ENCODE results near the gene PTPN14. TPM values are rescaled to one million over a fixed set of nuclear protein-coding genes. Genes with fewer than 3 reads are reported as not detected.
"Not testable (repeated sequence)": the region's sequence is repeated elsewhere in the genome, so short reads cannot be mapped to it uniquely, and the experiment has no call there.

PTPN14 gene
- polyA plus RNA-seq, 3 donors, result 2.0 to 8.8 (median 7.3) TPM

DNA sequence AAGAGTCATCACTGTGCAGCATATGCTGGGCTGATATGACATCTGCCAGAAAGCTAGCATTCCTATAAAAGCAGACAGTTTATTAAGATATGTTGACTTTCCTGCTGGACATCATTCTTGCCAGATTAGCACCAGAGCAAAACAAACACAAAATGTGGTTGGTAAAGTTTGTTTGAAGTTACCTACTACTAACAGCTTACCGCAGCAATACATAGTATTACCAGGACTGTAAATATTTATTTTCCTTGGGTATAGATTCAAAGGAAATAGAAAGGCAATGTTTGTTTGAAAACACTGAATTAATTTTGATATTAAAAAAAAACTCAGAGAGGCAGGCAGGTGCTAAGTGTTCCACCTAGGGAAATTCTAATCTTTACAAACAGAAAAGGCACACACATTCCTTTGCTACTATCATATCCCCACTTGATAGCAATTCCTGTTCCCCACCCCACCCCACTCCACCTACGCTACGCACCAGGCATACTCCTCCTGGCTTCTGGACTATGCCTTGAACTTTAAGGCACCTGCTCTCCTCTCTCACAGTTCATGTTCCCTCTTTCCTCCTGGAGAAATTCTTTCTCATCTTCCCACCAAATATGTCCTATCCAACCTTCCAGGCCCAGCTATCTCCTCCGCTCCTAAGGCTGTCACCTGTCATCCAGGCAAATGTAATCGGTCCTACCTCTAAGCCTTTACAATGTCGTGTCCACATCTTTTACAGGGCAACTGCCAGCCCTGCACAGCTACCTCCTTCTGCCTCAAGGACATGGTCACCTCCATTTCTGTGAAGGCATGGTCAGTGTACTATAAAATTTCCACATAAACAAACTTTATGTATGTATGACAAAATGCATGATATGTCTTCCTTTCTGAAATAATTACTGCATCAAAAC lies 34.7 kb downstream of the PTPN14 start:
- 49 to 92% (median 85%) methylated on average over 6 of the region's 6 CpGs for WGBS, 3 donors
- no peak overlapping the region for H3K27ac ChIP-seq (ENCODE audit: low read depth, low read length)

DNA sequence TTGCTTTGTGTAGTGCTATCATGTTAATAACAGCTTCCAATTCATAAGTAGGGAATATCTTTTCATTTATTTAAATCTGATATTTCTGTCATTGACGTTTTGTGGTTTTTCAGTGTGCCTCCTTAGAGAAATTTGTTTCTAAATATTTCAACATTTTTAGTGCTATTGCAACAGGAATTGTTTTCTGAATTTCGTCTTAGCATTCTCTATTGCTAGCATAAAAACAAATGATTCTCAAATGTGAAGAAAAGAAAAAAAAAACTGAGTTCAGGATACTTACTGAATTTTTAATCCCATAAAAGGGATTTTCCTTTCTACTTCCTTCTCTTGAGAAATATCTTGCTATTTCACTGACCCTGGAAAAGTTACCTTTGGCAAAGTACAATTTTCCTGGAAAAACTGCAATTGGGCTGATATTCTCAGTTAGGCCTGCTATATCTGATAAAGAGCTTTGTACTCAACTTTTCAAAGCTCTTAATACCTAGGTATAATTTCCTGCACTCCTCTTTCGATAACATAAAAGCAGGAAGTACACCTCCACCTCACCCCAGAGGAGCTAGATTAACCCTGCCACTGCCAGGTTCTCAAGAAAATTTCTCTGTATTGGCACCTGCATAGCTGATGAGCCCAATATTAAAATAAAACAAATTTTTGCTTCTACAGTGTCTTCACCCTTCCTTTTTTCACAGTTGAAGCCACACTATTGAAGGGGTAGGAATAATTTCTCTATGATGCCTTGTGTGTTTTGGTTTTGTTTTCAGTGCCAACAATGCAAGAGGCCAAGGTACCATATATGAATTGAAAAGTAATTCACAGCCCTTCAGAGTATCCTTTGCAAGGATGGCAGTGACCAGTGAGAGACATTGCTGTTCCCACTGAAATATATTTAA lies 35.6 kb downstream of the PTPN14 start:
- 41 to 53% (median 41%) methylated on average over 3 of the region's 3 CpGs for WGBS, 3 donors

DNA sequence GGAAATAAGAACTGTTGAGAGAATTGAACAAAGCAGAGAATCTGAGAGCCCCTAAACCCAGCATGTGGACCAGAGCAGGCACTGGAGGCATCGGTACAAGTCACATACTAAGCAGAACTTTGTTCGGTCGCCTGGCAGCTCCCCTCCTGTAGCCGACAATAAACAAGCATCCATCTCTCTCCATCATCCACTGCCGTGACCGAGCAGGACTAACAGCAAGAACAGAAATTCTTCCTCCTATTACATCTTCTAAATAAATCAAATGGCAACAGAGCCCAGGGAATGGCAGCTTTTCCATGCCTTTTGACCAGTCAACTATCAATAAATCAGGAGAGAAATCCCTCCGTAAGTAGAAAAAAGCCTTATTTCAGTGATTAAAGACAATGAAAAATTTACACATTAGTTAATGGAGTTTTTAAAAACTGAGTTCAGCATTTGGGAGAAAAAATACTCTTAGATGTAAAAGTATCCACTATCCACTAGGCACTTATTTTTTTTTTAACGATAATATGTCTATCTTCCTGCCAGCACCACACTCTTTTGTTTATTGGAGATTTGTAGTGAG lies 36.5 kb downstream of the PTPN14 start:
- no peak overlapping the region for H3K27ac ChIP-seq (ENCODE audit: low read depth, low read length)
- WGBS, 3 donors, result 70 to 90% (median 78%) methylated on average over 8 of the region's 8 CpGs

More for the DNA sequence above, 35.6 kb downstream of the PTPN14 start:
- no peak overlapping the region for H3K27ac ChIP-seq (ENCODE audit: low read depth, low read length)

DNA sequence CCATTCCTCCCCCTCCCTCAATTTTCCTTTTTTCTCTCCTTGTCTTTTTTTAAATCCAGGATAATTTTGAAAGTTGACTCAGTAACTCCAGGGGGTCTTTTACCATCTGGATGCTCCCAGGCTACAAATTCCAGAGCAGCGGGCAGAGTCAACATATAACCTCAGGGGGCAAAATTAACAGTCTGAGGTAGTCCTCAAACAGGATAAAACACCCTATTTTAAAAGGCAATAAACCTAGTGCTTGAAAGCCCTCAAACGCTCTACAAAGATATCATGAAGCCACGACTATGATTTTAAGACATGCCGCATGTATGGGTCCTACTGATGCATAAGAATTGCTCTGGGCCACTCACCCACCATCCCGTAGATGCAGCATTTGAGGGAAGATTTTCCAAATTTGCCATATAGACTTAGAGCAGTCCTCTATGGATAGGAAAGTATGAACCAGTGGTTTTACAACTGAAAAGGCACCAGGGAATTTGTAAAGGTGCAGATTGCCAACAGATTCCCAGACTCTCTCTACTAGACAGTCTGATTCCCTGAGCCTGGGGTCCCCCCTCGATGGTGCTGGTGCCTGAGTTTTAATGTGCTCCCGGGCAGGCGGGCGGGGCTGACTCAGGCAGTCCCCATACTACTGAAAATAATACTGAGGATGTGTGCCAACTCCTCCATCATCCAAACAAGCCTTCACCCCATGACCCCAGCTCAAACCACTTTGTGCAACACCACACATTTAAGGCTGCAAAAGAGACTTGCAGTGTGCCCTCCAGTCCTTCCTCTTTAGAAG lies 37.2 kb downstream of the PTPN14 start:
- 74 to 79% (median 79%) methylated on average over 9 of the region's 9 CpGs for WGBS, 3 donors

DNA sequence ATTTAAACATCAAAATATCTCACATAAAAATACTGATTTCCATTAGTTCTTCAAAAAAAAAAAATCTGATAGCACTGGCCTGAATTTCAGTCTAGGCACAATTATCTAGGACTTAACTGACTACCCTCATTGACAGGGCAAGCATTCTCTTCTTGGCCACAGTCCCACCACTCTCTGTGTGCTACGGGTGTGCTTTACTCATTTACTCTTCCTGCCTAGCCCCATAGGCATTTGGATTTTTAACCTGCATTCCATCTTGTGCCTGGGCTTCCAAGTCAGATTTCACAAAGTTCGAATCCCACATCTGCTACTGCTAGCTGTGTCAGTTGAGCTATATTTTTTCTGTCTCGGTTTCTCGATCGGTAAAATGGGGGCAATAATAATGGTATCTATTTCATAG lies 38.0 kb downstream of the PTPN14 start:
- 82 to 89% (median 87%) methylated on average over 5 of the region's 5 CpGs for WGBS, 3 donors

More for the DNA sequence above, 37.2 kb downstream of the PTPN14 start:
- H3K27ac ChIP-seq (ENCODE audit: low read depth, low read length), result no peak overlapping the region

DNA sequence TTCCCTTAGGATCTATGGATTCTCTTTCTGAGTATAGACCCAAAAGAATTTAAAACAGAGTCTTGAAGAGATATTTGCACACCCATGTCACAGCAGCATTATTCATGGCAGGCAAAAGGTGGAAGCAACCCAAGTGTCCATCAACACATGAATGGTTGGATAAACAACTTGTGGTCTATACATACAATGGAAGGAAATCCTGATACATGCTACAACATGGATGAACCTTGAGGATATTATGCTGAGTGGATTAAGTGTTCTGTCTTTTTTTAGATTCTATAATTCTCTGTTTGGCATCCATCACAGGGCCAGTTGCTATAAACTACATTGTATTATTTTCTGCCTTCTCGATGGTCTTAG lies 39.8 kb downstream of the PTPN14 start:
- WGBS, 3 donors, result 85 to 91% (median 91%) methylated on average over 1 of the region's 1 CpG

More for the DNA sequence above, 38.0 kb downstream of the PTPN14 start:
- H3K27ac ChIP-seq (ENCODE audit: low read depth, low read length), result no peak overlapping the region

DNA sequence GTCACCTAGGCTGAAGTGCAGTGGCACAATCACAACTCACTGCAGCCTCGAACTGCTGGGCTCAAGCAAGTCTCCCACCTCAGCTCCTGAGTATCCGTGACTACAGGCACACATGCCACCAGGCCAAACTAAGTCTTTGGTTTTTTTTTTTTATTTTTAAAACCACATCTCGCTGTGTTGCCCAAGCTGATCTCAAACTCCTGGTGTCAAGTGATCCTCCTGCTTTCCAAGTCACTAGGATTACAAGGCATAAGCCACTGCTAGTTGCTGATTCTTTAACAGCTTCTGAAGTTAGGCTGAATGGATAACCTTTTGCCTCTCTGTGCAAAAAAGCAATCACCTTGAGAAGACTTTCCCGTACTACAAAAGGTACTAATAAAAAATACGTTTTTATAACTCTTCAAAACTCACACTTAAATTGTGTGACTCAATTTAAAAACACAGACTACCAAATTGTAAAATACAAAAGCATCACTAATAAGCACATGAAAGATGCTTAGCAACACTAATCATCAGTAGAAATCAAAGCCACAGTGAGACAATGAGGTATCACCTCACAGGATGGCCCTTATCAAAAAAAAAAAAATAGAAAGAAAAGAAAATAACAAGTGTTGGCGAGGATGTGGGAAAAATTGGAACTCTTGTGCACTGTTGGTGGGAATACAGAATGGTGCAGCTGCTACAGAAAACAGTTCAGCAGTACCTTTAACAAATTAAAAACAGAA lies 40.3 kb downstream of the PTPN14 start:
- 91 to 97% (median 92%) methylated on average over 6 of the region's 6 CpGs for WGBS, 3 donors

More for the DNA sequence above, 39.8 kb downstream of the PTPN14 start:
- H3K27ac ChIP-seq (ENCODE audit: low read depth, low read length), result no peak overlapping the region

DNA sequence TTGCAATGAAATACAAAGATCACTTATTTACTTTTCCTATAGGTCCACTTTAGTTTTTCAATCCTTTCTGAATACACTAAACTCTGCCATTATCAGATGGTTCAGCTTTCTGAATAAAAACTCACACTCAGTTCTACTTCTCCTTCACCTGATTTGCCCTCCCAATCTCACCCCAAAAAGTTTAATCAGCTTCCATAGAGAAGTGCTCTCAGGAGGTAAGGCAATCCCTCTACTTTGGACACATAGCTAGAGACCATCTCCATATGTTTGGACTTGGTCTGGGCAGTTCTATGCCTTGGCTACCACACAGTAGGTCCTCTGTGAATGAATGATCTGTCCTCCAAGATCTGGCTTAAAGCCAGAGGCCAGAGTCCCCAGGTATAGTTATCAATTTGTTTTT lies 40.9 kb downstream of the PTPN14 start:
- no peak overlapping the region for H3K27ac ChIP-seq (ENCODE audit: low read depth, low read length)

More for the DNA sequence above, 40.3 kb downstream of the PTPN14 start:
- H3K27ac ChIP-seq (ENCODE audit: low read depth, low read length), result no peak overlapping the region

DNA sequence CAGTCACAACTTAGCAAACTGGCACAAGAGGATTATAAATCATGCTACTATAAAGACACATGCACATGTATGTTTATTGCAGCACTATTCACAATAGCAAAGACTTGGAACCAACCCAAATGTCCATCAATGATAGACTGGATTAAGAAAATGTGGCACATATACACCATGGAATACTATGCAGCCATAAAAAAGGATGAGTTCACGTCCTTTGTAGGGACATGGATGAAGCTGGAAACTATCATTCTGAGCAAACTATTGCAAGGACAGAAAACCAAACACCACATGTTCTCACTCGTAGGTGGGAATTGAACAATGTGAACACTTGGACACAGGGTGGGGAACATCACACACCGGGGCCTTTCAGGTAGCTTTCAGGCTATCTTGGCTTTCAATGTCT lies 41.8 kb downstream of the PTPN14 start:
- WGBS, 3 donors, result 90 to 97% (median 90%) methylated on average over 3 of the region's 3 CpGs
- not testable (repeated sequence) for H3K27ac ChIP-seq (ENCODE audit: low read depth, low read length)

DNA sequence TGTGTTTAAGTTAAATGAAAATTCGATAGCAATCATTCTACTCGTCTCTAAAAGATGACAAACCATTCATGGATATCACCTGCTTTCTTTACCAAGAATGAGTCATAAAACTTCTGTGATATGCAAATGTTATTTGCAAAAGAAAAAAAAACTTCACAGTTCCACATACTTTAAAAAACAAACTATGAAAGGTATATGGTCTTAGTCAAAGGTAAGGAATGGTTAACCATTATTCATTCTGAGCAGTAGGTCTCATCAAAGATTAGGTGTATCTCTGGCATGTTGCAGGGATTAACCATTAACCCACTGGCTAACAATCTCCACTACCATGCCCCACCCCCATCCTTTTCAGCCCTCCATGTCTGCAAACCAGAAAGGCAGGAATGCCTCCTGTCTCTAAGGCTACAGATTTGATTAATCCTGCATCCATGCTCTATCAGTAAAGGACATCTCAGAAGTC lies 44.4 kb downstream of the PTPN14 start:
- H3K27ac ChIP-seq (ENCODE audit: low read depth, low read length), result no peak overlapping the region
- WGBS, 3 donors, result 21 to 72% (median 69%) methylated on average over 2 of the region's 2 CpGs

DNA sequence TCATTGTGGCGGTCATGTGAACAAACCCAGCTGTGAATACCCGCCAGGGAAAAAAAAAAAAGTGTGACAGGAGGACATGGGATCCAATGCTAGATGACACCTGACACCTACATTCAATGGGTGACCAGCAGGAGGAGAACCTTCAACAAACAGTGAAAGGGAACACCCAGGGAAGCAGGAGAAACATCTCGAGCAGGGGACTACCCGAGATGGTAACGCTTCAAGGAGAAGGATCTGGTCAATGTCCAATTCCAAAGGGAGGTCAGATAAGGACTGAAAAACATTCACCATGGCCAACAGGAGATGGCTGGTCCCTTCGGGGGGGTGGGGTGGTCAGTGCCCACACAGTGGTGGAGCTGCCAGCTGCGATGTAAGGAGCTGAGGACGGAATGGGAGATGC lies 46.3 kb downstream of the PTPN14 start:
- WGBS, 3 donors, result 42 to 90% (median 89%) methylated on average over 8 of the region's 8 CpGs

DNA sequence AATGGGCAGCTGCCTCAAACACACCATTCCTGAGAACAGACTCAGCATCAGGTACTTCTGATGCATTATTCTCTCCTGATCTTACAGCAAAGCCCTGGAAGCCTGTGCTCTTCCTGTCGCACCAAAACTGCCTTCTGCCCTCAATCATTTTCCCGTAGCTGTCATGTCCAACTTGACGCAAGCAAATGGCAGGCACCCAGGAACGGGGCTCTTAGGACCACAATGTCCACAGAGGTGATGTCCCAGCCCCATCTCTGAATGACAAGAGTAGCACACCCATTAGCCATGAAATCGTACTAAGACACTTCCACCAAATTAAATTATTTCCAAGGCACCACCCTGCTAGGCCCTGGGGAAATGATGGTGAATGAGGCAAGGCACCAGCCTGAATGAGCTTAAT lies 47.1 kb downstream of the PTPN14 start:
- no peak overlapping the region for H3K27ac ChIP-seq (ENCODE audit: low read depth, low read length)
- 87 to 92% (median 90%) methylated on average over 5 of the region's 5 CpGs for WGBS, 3 donors

More for the DNA sequence above, 46.3 kb downstream of the PTPN14 start:
- H3K27ac ChIP-seq (ENCODE audit: low read depth, low read length), result no peak overlapping the region

DNA sequence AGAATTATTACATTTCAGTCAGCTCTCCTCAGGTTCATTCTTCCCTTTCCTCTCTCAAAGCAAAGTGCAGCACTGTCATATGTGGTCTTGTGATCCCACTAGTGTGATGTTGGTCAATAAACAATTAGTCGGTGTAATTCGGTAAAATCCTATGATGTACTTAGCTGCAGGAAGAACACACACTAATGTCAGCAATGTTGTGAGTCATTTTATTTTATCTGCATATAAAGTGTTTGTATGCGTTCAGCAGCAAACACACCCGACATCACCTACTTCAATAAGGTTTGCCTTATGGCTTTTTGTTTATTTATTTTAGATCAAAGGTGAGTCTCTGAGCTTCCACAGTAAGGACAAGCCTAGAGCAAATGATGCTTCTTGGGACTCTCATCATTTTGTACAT lies 47.8 kb downstream of the PTPN14 start:
- H3K27ac ChIP-seq (ENCODE audit: low read depth, low read length), result no peak overlapping the region
- WGBS, 3 donors, result 70 to 87% (median 86%) methylated on average over 4 of the region's 4 CpGs

DNA sequence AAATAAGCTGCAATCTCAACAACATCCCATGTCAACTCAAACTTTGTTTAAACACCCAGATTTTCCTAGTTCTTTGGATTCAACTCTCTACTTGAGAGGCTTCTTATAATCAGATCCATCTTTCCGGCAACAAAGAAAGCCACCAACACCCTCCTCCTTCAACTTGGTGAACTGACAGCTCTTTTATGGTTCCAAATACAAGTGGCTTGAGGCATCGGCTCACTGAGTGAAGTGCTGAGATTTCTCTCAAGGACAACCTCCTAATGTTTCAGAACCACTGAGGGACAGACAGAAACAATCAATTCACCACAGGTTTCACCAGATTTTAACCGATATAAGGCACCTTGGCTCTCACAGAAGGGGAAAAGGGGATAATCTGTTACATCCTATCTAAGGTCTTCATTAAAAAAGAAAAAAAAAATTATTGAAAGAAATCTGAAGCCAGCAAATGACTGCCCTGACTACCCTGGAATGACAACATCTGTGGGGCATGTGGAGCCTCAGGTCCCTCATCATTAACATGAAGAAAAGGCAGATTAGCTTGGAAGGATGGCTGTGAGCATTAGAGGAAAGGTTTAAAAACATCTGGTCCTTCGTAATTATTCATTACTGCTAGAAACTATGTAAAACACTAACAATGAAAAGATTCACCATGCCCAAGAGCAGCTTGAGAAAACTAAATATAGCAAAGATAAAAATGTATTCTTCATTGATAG lies 50.9 kb downstream of the PTPN14 start:
- 81 to 85% (median 84%) methylated on average over 4 of the region's 4 CpGs for whole genome bisulfite sequencing, 3 donors
- H3K27ac ChIP-seq (ENCODE audit: low read depth, low read length), result no peak overlapping the region

DNA sequence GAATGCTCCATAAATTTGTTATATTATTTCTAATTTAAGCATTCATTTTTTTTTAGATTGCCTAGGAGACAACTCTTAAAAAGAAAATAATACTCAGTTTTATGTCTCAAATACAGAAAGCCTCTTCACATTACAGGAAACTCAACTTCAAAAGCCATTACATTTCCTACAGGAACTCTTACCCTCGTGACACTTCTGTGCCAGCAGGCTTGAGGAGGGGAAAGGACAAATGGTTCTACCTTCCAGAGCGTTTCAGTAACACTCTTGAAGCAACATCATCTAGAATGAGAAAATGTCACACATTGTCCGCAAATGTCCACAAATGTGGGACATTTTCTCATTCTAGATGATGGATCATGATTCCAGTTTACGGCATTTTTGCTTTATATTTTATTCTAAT lies 51.7 kb downstream of the PTPN14 start:
- 68 to 85% (median 70%) methylated on average over 4 of the region's 4 CpGs for WGBS, 3 donors
- H3K27ac ChIP-seq (ENCODE audit: low read depth, low read length), result no peak overlapping the region

DNA sequence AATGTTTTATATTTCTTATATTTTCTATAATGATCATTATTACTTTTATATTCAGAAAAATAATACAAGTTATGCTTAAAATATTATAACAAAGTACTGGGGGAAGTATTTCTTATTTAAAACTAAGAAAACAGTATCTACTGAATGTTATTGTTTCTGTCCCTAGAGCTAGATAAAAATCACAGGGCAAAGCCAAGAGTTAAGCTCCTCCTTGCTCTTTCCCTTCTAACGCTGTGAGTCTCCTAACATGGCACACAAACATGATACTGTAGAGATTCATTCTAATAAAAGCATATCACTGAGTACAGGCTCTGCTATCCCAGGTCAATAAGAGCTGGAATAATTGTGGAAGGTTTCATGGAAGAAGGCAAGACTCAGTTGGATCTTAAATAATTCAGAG lies 53.4 kb downstream of the PTPN14 start:
- 15 to 46% (median 35%) methylated on average over 1 of the region's 1 CpG for WGBS, 3 donors
- no peak overlapping the region for H3K27ac ChIP-seq (ENCODE audit: low read depth, low read length)

DNA sequence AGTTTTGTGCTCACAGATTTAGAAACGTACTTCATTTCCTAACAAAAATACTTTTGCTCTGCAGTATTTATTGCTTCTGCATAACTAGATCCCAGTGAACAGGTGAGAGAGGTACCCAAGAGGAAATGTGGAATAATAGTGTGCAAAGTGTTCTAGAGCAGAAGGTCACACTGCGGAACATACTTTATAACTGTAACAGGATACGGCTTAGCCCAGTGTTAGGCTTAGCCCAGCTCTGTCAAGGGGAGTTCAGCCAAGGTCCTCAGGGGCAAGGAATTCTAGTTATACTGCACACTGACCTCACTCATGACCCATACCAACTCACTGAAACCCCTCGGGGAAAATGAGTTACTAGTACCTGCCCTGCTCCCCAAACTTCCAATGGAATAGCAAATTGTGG lies 55.3 kb downstream of the PTPN14 start:
- H3K27ac ChIP-seq (ENCODE audit: low read depth, low read length), result no peak overlapping the region
- WGBS, 3 donors, result 67 to 79% (median 67%) methylated on average over 4 of the region's 4 CpGs

All from adipose tissue (tissue), 3 donors.